Mesenchymal stem cell (in vitro differentiated cells and primary cell): ENCODE data around the gene ARMCX6. TPM values are rescaled to one million over a fixed set of nuclear protein-coding genes. Genes with fewer than 3 reads are reported as not detected.

Experiments
- small RNA-seq: library from polyadenylated mRNA; stranded (forward); fragments of <200 nt; extraction: miRNeasy Mini kit (QIAGEN cat#:217004); gene quantifications from one replicate; pipeline ENCODE3, GENCODE V24; 2013; ENCODE audit warnings: low read depth

Gene ARMCX6

Small RNA genes within 50 kb of the gene (small RNA-seq; reads per million reads assigned to genes)
- not detected for gene RNU6-30P
